ENCODE measurements around the gene CLCN2. TPM values are rescaled to one million over a fixed set of nuclear protein-coding genes. Genes with fewer than 3 reads are reported as not detected.

Gene CLCN2
- total RNA-seq, 1 experiment from 2014 or later: 21.6 TPM

- no peaks in the 10 kb centered on the region for H3K9me3 ChIP-seq (ENCODE audit: control insufficient read depth in 1 of 2, insufficient read depth in 1 of 2, low read depth in 1 of 2, low read length in 2 of 2)
- BruUV-seq (replicated peaks): no TSS peak
- no peaks in the 10 kb centered on the region for H3K9me2 ChIP-seq (ENCODE audit: insufficient read depth)
- no peaks in the 10 kb centered on the region for H3K79me2 ChIP-seq (ENCODE audit: insufficient read depth, low read length)
- no peaks in the 10 kb centered on the region for H3K27me3 ChIP-seq (ENCODE audit: insufficient read depth, low read length)
- POLR2A ChIA-PET: interaction anchor here (0.5 kb wide), 1 partner anchor 36 kb away, joined by 3 read pairs; no protein-coding TSS in a partner anchor
- TF ChIP-seq TCF7L2 (IDR thresholded peaks at IDR 0.05; ENCODE audit: borderline replicate concordance, extremely low read depth, insufficient read depth, insufficient read length): no peak
- no peak for TF ChIP-seq POLR2A (IDR thresholded peaks at IDR 0.05; ENCODE audit: borderline replicate concordance, extremely low read depth, insufficient read depth, insufficient read length)
- no peak for TF ChIP-seq EZH2phosphoT487 (IDR thresholded peaks at IDR 0.05; ENCODE audit: borderline replicate concordance)
- no peak for TF ChIP-seq CEBPB (IDR thresholded peaks at IDR 0.05; ENCODE audit: low read depth)
- no peak for TF ChIP-seq SP1 (IDR thresholded peaks at IDR 0.05; ENCODE audit: low read depth)
- no peak for TF ChIP-seq SRF (IDR thresholded peaks at IDR 0.05; ENCODE audit: low read depth)
- TF ChIP-seq ZFX (IDR thresholded peaks at IDR 0.05): no peak
- no peak for TF ChIP-seq ZNF274 (IDR thresholded peaks at IDR 0.05; ENCODE audit: low read depth, low read length)
- TF ChIP-seq RAD21 (IDR thresholded peaks at IDR 0.05; ENCODE audit: low read depth): no peak
- ATAC-seq: no peak
- intact Hi-C loops (cut with micrococcal nuclease): loop anchor here (10.0 kb wide), 2 partner anchors 136 to 396 kb away; no protein-coding TSS in a partner anchor
- H4K20me1 ChIP-seq (ENCODE audit: insufficient read depth): no peaks in the 10 kb centered on the region
- RAD21 ChIA-PET (ENCODE audit: low non-redundant PET in 1 of 2, low total read pairs in 2 of 2, uncharacterized antibody in 2 of 2, unreplicated experiment in 2 of 2): no interaction called here
- no peak overlapping the region for H3K4me3 ChIP-seq (replicated peaks in 1 of 2; ENCODE audit: low read depth in 1 of 2, low read length in 2 of 2)
- peaks cover 4 to 20% of the 10 kb centered on the region in 2 experiments; a peak in 2 of 4 replicates for H3K4me1 ChIP-seq (ENCODE audit: control insufficient read depth in 1 of 2, insufficient read depth in 2 of 2, low read length in 2 of 2)
- no peak overlapping the region for H3K9ac ChIP-seq (ENCODE audit: low read length)
- CTCF ChIA-PET: no interaction called here
- no peak overlapping the region for H3K27ac ChIP-seq (ENCODE audit: low read depth, low read length)
- no peak for DNase-seq (ENCODE audit: low read depth, low spot score)
- no peak overlapping the region for H2AFZ ChIP-seq (ENCODE audit: low read depth, low read length, poor library complexity, severe bottlenecking)
- H3K36me3 ChIP-seq (ENCODE audit: control insufficient read depth in 1 of 2, insufficient read depth in 2 of 2, low read length in 2 of 2): no peaks in the 10 kb centered on the region
- 0 out of 2 replicates have a peak overlapping the region, but pooled peaks have one; percentile 19 for H3K4me2 ChIP-seq (ENCODE audit: low read length)
These were observed 17.4 kb upstream of the CLCN2 start for GRCh38 chr3:184378651-184379357.

GRCh38 chr3:184377882-184378445 lies 16.6 kb upstream of the CLCN2 start, which contains the start of gene THPO:
Gene THPO (minus strand): TSS chr3:184378207. CDS start chr3:184376259, 1,948 bp downstream.
- ChIA-PET POLR2A (no interaction called here), CTCF (no interaction called here), RAD21 (ENCODE audit: low non-redundant PET in 1 of 2, low total read pairs in 2 of 2, uncharacterized antibody in 2 of 2, unreplicated experiment in 2 of 2) (no interaction called here)
- Histone ChIP-seq H3K4me1 (ENCODE audit: control insufficient read depth in 1 of 2, insufficient read depth in 2 of 2, low read length in 2 of 2) (peaks cover 4 to 28% of the 10 kb centered on the region in 2 experiments; a peak in 3 of 4 replicates), H4K20me1 (ENCODE audit: insufficient read depth) (no peaks in the 10 kb centered on the region), H3K9ac (ENCODE audit: low read length) (no peak within 1 kb of the TSS), H3K4me3 (replicated peaks in 1 of 2; ENCODE audit: low read depth in 1 of 2, low read length in 2 of 2) (no peak within 1 kb of the TSS), H3K79me2 (ENCODE audit: insufficient read depth, low read length) (no peaks in the 10 kb centered on the region), H3K4me2 (ENCODE audit: low read length) (0 out of 2 replicates have a peak within 1 kb of the TSS, but pooled peaks have one; percentile 19), H2AFZ (ENCODE audit: low read depth, low read length, poor library complexity, severe bottlenecking) (no peak within 1 kb of the TSS), H3K9me2 (ENCODE audit: insufficient read depth) (no peaks in the 10 kb centered on the region), H3K9me3 (ENCODE audit: control insufficient read depth in 1 of 2, insufficient read depth in 1 of 2, low read depth in 1 of 2, low read length in 2 of 2) (no peaks in the 10 kb centered on the region), H3K27me3 (ENCODE audit: insufficient read depth, low read length) (no peaks in the 10 kb centered on the region), H3K36me3 (ENCODE audit: control insufficient read depth in 1 of 2, insufficient read depth in 2 of 2, low read length in 2 of 2) (no peaks in the 10 kb centered on the region), H3K27ac (ENCODE audit: low read depth, low read length) (no peak within 1 kb of the TSS)
- no TSS peak for BruUV-seq (replicated peaks)
- no peak for TF ChIP-seq YY1 (IDR thresholded peaks at IDR 0.05; ENCODE audit: extremely low read depth, insufficient replicate concordance, low read depth, low read length)
- intact Hi-C loops (cut with micrococcal nuclease): loop anchor here (10.0 kb wide), 2 partner anchors 137 to 397 kb away; no protein-coding TSS in a partner anchor
- ATAC-seq (no peak), DNase-seq (ENCODE audit: low read depth, low spot score) (no peak)
